GM12878 (cell line): ENCODE results near the gene MCF2L2. TPM values are rescaled to one million over a fixed set of nuclear protein-coding genes. Genes with fewer than 3 reads are reported as not detected.

Experiments used
- ATAC-seq: fragments of 200-7000 bp; cut with Tn5 transposase; 3 replicates; pipeline ENCODE4 v1.9.1; 2020; ENCODE audit warnings: mild to moderate bottlenecking, moderate library complexity
- BruUV-seq: library from RNA; stranded (reverse); fragments of 400-500 nt; replicated peaks from 2 replicates; lab custom pipeline; 2021; lab: Mats Ljungman, UMichigan
- CTCF ChIA-PET: fragments of 300-600 bp; sonication (Branson Sonifier 250); formaldehyde crosslinking; extraction: SDS; loops from one replicate; lab custom pipeline; 2021; ENCODE audit warnings: inconsistent platforms; lab: Yijun Ruan, JAX
- POLR2A ChIA-PET: fragments of 350-600 bp; formaldehyde crosslinking; extraction: SDS; loops from one replicate; lab custom pipeline; 2021; ENCODE audit warnings: inconsistent platforms; lab: Charles Lee
- RAD21 ChIA-PET: fragments of 300-600 bp; sonication (Branson Sonifier 250); formaldehyde crosslinking; loops from one replicate; lab custom pipeline; 2023; ENCODE audit warnings: antibody characterized with exemption; ENCODE audit not compliant: unreplicated experiment; lab: Charles Lee
- SMC1A ChIA-PET: fragments of 300-600 bp; sonication (Branson Sonifier 250); formaldehyde crosslinking; loops from one replicate; lab custom pipeline; 2023; ENCODE audit not compliant: unreplicated experiment, uncharacterized antibody; lab: Charles Lee
- DNase-seq: peaks from one replicate; pipeline ENCODE4 v3.0.0-alpha.2; 2011; ENCODE audit warnings: low read depth, low spot score
- FAIRE-seq: peaks from 3 replicates; lab custom pipeline; 2011; peaks lifted over from hg19 to GRCh38; lab: Jason Lieb, UNC
- H2AFZ ChIP-seq: 2 replicates; pipeline ENCODE4 v1.6.0; 2011; ENCODE audit warnings: low read depth, low read length, control low read depth; ENCODE audit not compliant: control insufficient read depth
- H3K27ac ChIP-seq: 2 replicates; pipeline ENCODE4 v1.5.1; 2011; ENCODE audit warnings: control low read depth; ENCODE audit not compliant: control insufficient read depth, insufficient read depth
- H3K27me3 ChIP-seq, 2 experiments: replicated peaks in 1 of 2; 2 replicates each; pipeline versions ENCODE4 v1.6.0 to v1.6.1; 2011; ENCODE audit warnings: low read length in 1 of 2; ENCODE audit not compliant: control insufficient read depth in 2 of 2, insufficient read depth in 2 of 2
- H3K36me3 ChIP-seq, 2 experiments: 2 replicates each; pipeline ENCODE4 v1.5.1; 2011; ENCODE audit warnings: low read length in 1 of 2; ENCODE audit not compliant: control insufficient read depth in 2 of 2, insufficient read depth in 2 of 2
- H3K4me1 ChIP-seq: 2 replicates; pipeline ENCODE4 v1.6.1; 2011; ENCODE audit warnings: mild to moderate bottlenecking, low read length, moderate library complexity, mixed read lengths; ENCODE audit not compliant: control insufficient read depth, insufficient read depth
- H3K4me2 ChIP-seq: 2 replicates; pipeline ENCODE4 v1.6.0; 2011; ENCODE audit warnings: control low read depth; ENCODE audit not compliant: control insufficient read depth, insufficient read depth
- H3K4me3 ChIP-seq: fragments of 200-600 bp; sonication (generic); 2 replicates; pipeline ENCODE4 v1.5.1; 2016
- H3K79me2 ChIP-seq: 2 replicates; pipeline ENCODE4 v1.6.0; 2011; ENCODE audit warnings: low read length; ENCODE audit not compliant: control insufficient read depth, insufficient read depth
- H3K9ac ChIP-seq: 2 replicates; pipeline ENCODE4 v1.8.0; 2011; ENCODE audit warnings: low read length, control low read depth, mixed read lengths; ENCODE audit not compliant: control insufficient read depth, insufficient read depth
- H3K9me3 ChIP-seq: replicated peaks from 3 replicates; pipeline ENCODE4 v1.5.1; 2011; ENCODE audit warnings: mild to moderate bottlenecking, low read length; ENCODE audit not compliant: control insufficient read depth, insufficient read depth
- H4K20me1 ChIP-seq: 2 replicates; pipeline ENCODE4 v1.6.0; 2011; ENCODE audit not compliant: control insufficient read depth, insufficient read depth
- CBX3 ChIP-seq: fragments of 200-600 bp; sonication (generic); IDR thresholded peaks from 2 replicates; pipeline ENCODE4 v1.6.1; 2016; ENCODE audit warnings: low read depth, borderline replicate concordance
- CEBPB ChIP-seq, 2 experiments: fragments of 150-350 bp in 1 of 2; IDR thresholded peaks; 2 replicates each; pipeline ENCODE4 v1.6.1; 2012 to 2014; ENCODE audit warnings: low read depth in 2 of 2, low read length in 2 of 2, borderline replicate concordance in 1 of 2, inconsistent platforms in 1 of 2
- CREM ChIP-seq: IDR thresholded peaks from 2 replicates; pipeline ENCODE4 v1.6.1; 2014; ENCODE audit warnings: antibody characterized with exemption, low read depth
- ESRRA ChIP-seq: IDR thresholded peaks from 2 replicates; pipeline ENCODE4 v1.6.1; 2012; ENCODE audit warnings: mild to moderate bottlenecking, low read length, improper control_type of control experiment
- HCFC1 ChIP-seq: fragments of 150-350 bp; IDR thresholded peaks from 2 replicates; pipeline ENCODE4 v1.6.1; 2014; ENCODE audit warnings: low read length
- PRDM15 ChIP-seq: fragments of 450-650 bp; formaldehyde crosslinking; IDR thresholded peaks from 2 replicates; pipeline ENCODE4 v1.4.0; 2020; ENCODE audit warnings: mild to moderate bottlenecking, moderate library complexity
- RAD21 ChIP-seq: IDR thresholded peaks from 2 replicates; pipeline ENCODE4 v1.6.1; 2011; ENCODE audit warnings: mild to moderate bottlenecking, low read depth, low read length, moderate library complexity; ENCODE audit not compliant: insufficient read depth
- RCOR1 ChIP-seq: conservative IDR thresholded peaks from 2 replicates; pipeline ENCODE4 v1.6.1; 2012; ENCODE audit warnings: low read depth, low read length, improper control_type of control experiment
- RUNX3 ChIP-seq: IDR thresholded peaks from 2 replicates; pipeline ENCODE4 v1.6.1; 2012; ENCODE audit warnings: low read length, inconsistent platforms
- SMAD1 ChIP-seq: fragments of 450-650 bp; IDR thresholded peaks from 2 replicates; pipeline ENCODE4 v1.6.1; 2018; ENCODE audit warnings: mild to moderate bottlenecking, low read depth; ENCODE audit not compliant: partially characterized antibody
- STAT3 ChIP-seq: IDR thresholded peaks from 2 replicates; pipeline ENCODE4 v1.6.1; 2011; ENCODE audit warnings: low read depth, low read length, improper control_type of control experiment
- YY1 ChIP-seq: IDR thresholded peaks from 2 replicates; pipeline ENCODE4 v1.6.1; 2011; ENCODE audit warnings: low read depth, mild to moderate bottlenecking, low read length
- ZNF592 ChIP-seq: fragments of 450-650 bp; IDR thresholded peaks from 2 replicates; pipeline ENCODE4 v1.6.1; 2017; ENCODE audit warnings: mild to moderate bottlenecking, moderate library complexity
- WGBS: methylation state at CpG from one replicate; pipeline ENCODE4 v1.1.6; 2016; ENCODE audit warnings: low lambda C conversion rate; ENCODE audit not compliant: insufficient replicate concordance, insufficient coverage; ENCODE audit errors: missing lambda C conversion rate; 5-methylcytosine and 5-hydroxymethylcytosine counted together
- in situ Hi-C: fragments of 300-500 bp; cut with MboI; formaldehyde crosslinking; loops from 9 replicates; pipeline ENCODE4 v1.14.3; 2018; ENCODE audit warnings: mixed read lengths
- intact Hi-C: fragments of 100-400 bp; cut with micrococcal nuclease; formaldehyde crosslinking; loops from one replicate; pipeline ENCODE4 v1.14.2; 2022; ENCODE audit not compliant: unreplicated experiment
- polyA plus RNA-seq, 11 experiments: library from polyadenylated mRNA; depleted of rRNA in 4 of 11; unstranded in 6 of 11; stranded (reverse) in 5 of 11; fragments of >200 nt; fragmentation: Nextera tagmentation in 4 of 11; fragmentation: Illumina TruSeq in 1 of 11; extraction: Ambion mirVana in 4 of 11; extraction: Trizol in 1 of 11; gene quantifications; 1 replicate in 1 of 11; 2 replicates in 10 of 11; pipeline versions ENCODE4 v1.2.1 to v1.2.3, GENCODE V29; 2011 to 2016; ENCODE audit warnings: inconsistent platforms in 2 of 11, missing spikeins in 2 of 11, low read depth in 1 of 11
- total RNA-seq, 4 experiments: library from RNA; depleted of rRNA in 3 of 4; stranded (reverse); fragments of >200 nt in 3 of 4; fragmentation: Illumina TruSeq in 1 of 4; extraction: Trizol in 1 of 4; gene quantifications; 2 replicates each; pipeline versions ENCODE4 v1.2.1 to v1.2.3, GENCODE V29; 2013 to 2021
- TF ChIP-seq, protein P1 (sequence below): IDR thresholded peaks from 2 replicates; pipeline ENCODE4 v1.6.1; 2012; ENCODE audit warnings: low read depth, low read length, improper control_type of control experiment

MCF2L2 gene
- total and polyA plus RNA-seq, 10 of the 15 experiments (the other 5 are each of a cell fraction or from before 2014, with no cell fraction given), result 0.37 to 2.8 (median 1.4) TPM

DNA sequence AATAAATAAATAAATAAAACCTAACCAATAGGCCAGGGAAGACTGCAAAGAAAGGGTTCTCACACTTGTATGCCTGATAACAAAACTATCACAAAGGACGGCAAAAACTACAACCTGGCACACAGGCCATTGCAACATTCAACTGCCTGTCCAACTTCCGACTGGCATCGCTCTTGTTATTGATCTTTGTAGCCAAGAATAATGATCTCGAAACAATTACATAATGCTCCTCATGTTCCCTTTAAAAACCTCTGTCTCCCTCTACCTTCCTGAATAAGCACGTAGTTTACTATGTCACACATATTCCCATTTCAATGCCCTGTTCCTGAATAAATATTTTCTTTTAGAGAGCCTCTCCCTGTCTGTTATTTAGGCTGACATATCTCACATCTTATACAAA, 101.1 kb downstream of the MCF2L2 start:
- in situ Hi-C loops, result no loop called here
- no peak overlapping the region for H2AFZ ChIP-seq
- H3K36me3 ChIP-seq, result no peaks in the 10 kb centered on the region
- H3K9me3 ChIP-seq, result no peaks in the 10 kb centered on the region
- BruUV-seq, result no TSS peak
- POLR2A ChIA-PET, result no interaction called here
- no peak overlapping the region for H3K4me2 ChIP-seq
- H3K27me3 ChIP-seq, result no peaks in the 10 kb centered on the region
- no peak overlapping the region for H3K27ac ChIP-seq
- H3K4me3 ChIP-seq, result no peak overlapping the region
- H3K79me2 ChIP-seq, result no peaks in the 10 kb centered on the region
- RAD21 ChIA-PET, result no interaction called here
- CTCF ChIA-PET, result interaction anchor here (1.0 kb wide), 1 partner anchor 143 kb away, joined by 3 read pairs; no protein-coding TSS in a partner anchor
- WGBS, result 76% methylated on average over 5 of the region's 5 CpGs
- SMC1A ChIA-PET, result no interaction called here
- FAIRE-seq, result no peak
- H3K9ac ChIP-seq, result no peak overlapping the region
- no peak for ATAC-seq
- no peaks in the 10 kb centered on the region for H3K4me1 ChIP-seq
- intact Hi-C loops, result no loop called here
- DNase-seq, result no peak
- H4K20me1 ChIP-seq, result no peaks in the 10 kb centered on the region
- TF ChIP-seq ESRRA (no peak), RUNX3 (no peak), HCFC1 (no peak), CREM (no peak), STAT3 (no peak), YY1 (no peak), RAD21 (no peak), PRDM15 (CRISPR knock-in tag) (no peak), RCOR1 (no peak), ZNF592 (no peak), CBX3 (no peak), SMAD1 (no peak), CEBPB (IDR thresholded peaks at IDR 0.05; ENCODE audit: borderline replicate concordance in 1 of 2, low read depth in 2 of 2, low read length in 2 of 2) (no peak)
- TF ChIP-seq, protein P1, sequence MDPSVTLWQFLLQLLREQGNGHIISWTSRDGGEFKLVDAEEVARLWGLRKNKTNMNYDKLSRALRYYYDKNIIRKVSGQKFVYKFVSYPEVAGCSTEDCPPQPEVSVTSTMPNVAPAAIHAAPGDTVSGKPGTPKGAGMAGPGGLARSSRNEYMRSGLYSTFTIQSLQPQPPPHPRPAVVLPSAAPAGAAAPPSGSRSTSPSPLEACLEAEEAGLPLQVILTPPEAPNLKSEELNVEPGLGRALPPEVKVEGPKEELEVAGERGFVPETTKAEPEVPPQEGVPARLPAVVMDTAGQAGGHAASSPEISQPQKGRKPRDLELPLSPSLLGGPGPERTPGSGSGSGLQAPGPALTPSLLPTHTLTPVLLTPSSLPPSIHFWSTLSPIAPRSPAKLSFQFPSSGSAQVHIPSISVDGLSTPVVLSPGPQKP, result no peak
